Liver (tissue), 5 donors: Measurements from ENCODE around the gene IGFL4. TPM values are rescaled to one million over a fixed set of nuclear protein-coding genes. Genes with fewer than 3 reads are reported as not detected.

Experiments used
- polyA plus RNA-seq, 2 donors: library from polyadenylated mRNA; stranded (reverse) in 1 of 2; unstranded in 1 of 2; fragments of 200-250 nt in 1 of 2; fragments of >200 nt in 1 of 2; fragmentation: Nextera tagmentation in 1 of 2; extraction: Ambion mirVana in 1 of 2; gene quantifications; one replicate each; pipeline versions ENCODE4 v1.2.1 to v1.2.3, GENCODE V29; 2013 to 2015
- small RNA-seq: library from RNA; depleted of rRNA; stranded (forward); fragments of <200 nt; gene quantifications from one replicate; pipeline ENCODE3, GENCODE V24; 2014
- total RNA-seq, 2 donors: library from RNA; depleted of rRNA; stranded (reverse); fragments of >200 nt; gene quantifications; one replicate each; pipeline ENCODE4 v1.2.3, GENCODE V29; 2014
- donor health status: healthy.
- donor health status: healthy.
- donor health status: healthy.

The IGFL4 gene
- total and polyA plus RNA-seq, 4 donors: not detected

Small RNA genes within 50 kb of the gene (small RNA-seq; reads per million reads assigned to genes)
- 64.7 reads per million, percentile 97 among the genes with 10 or more reads in this experiment for gene MIR769

Other genes starting within 250 kb of the IGFL4 start
- 10 to 100 TPM; 11.3 to 14.6 TPM for gene DMWD, start 248.2 kb downstream of the IGFL4 start, total RNA-seq
- 1 to 10 TPM; 3.7 to 6.5 TPM for gene DMWD, start 248.2 kb downstream of the IGFL4 start, polyA plus RNA-seq
- gene RSPH6A, start 225.7 kb downstream of the IGFL4 start, total RNA-seq: under 1 TPM in 1 of 2 donors, not detected in 1; 0.08 TPM
- not detected for gene RSPH6A, start 225.7 kb downstream of the IGFL4 start, polyA plus RNA-seq
- 10 to 100 TPM; 22.2 to 26.1 TPM for gene SYMPK, start 177.9 kb downstream of the IGFL4 start, total RNA-seq
- 10 to 100 TPM in 1 of 2 donors, 1 to 10 TPM in 1; 5.5 to 26.0 TPM for gene SYMPK, start 177.9 kb downstream of the IGFL4 start, polyA plus RNA-seq
- 10 to 100 TPM; 12.3 to 30.8 TPM for gene FOXA3, start 176.7 kb downstream of the IGFL4 start, total RNA-seq
- gene FOXA3, start 176.7 kb downstream of the IGFL4 start, polyA plus RNA-seq: 10 to 100 TPM; 11.5 to 37.1 TPM
- gene IRF2BP1, start 154.9 kb downstream of the IGFL4 start, total RNA-seq: 10 to 100 TPM; 16.5 to 16.8 TPM
- 10 to 100 TPM in 1 of 2 donors, 1 to 10 TPM in 1; 4.9 to 16.3 TPM for gene IRF2BP1, start 154.9 kb downstream of the IGFL4 start, polyA plus RNA-seq
- 1 to 10 TPM in 1 of 2 donors, under 1 TPM in 1; 0.70 to 1.8 TPM for gene MYPOP, start 138.4 kb downstream of the IGFL4 start, total RNA-seq
- gene MYPOP, start 138.4 kb downstream of the IGFL4 start, polyA plus RNA-seq: 1 to 10 TPM in 1 of 2 donors, under 1 TPM in 1; 0.90 to 3.0 TPM
- not detected for gene NANOS2, start 126.2 kb downstream of the IGFL4 start, total RNA-seq
- not detected for gene NANOS2, start 126.2 kb downstream of the IGFL4 start, polyA plus RNA-seq
- gene NOVA2, start 67.1 kb downstream of the IGFL4 start, total RNA-seq: 1 to 10 TPM in 1 of 2 donors, under 1 TPM in 1; 0.47 to 1.6 TPM
- under 1 TPM; 0.31 to 0.37 TPM for gene NOVA2, start 67.1 kb downstream of the IGFL4 start, polyA plus RNA-seq
- gene CCDC61, start 45.5 kb downstream of the IGFL4 start, total RNA-seq: 1 to 10 TPM; 2.6 to 3.1 TPM
- gene CCDC61, start 45.5 kb downstream of the IGFL4 start, polyA plus RNA-seq: 1 to 10 TPM; 1.7 to 6.3 TPM
- gene PGLYRP1, start 17.9 kb downstream of the IGFL4 start, total RNA-seq: 10 to 100 TPM in 1 of 2 donors, under 1 TPM in 1; 0.25 to 13.9 TPM
- 1 to 10 TPM in 1 of 2 donors, under 1 TPM in 1; 0.31 to 1.2 TPM for gene PGLYRP1, start 17.9 kb downstream of the IGFL4 start, polyA plus RNA-seq
- not detected for gene IGFL3, start 83.7 kb upstream of the IGFL4 start, total RNA-seq
- gene IGFL3, start 83.7 kb upstream of the IGFL4 start, polyA plus RNA-seq: not detected
- under 1 TPM in 1 of 2 donors, not detected in 1; 0.08 TPM for gene IGFL2, start 107.2 kb upstream of the IGFL4 start, total RNA-seq
- not detected for gene IGFL2, start 107.2 kb upstream of the IGFL4 start, polyA plus RNA-seq
- gene IGFL1, start 188.7 kb upstream of the IGFL4 start, total RNA-seq: not detected
- not detected for gene IGFL1, start 188.7 kb upstream of the IGFL4 start, polyA plus RNA-seq